Hematopoietic multipotent progenitor cell treated with erythropoietin and hydrocortisone succinate and interleukin-3 and kit ligand, for 8 days (in vitro differentiated cells): ENCODE results near the gene C10orf90.
"Not testable (repeated sequence)": the region's sequence is repeated elsewhere in the genome, so short reads cannot be mapped to it uniquely, and the experiment has no call there.

Experiments
- DNase-seq: peaks from one replicate; pipeline ENCODE4 v3.0.0-alpha.2; 2015

C10orf90 gene

DNA sequence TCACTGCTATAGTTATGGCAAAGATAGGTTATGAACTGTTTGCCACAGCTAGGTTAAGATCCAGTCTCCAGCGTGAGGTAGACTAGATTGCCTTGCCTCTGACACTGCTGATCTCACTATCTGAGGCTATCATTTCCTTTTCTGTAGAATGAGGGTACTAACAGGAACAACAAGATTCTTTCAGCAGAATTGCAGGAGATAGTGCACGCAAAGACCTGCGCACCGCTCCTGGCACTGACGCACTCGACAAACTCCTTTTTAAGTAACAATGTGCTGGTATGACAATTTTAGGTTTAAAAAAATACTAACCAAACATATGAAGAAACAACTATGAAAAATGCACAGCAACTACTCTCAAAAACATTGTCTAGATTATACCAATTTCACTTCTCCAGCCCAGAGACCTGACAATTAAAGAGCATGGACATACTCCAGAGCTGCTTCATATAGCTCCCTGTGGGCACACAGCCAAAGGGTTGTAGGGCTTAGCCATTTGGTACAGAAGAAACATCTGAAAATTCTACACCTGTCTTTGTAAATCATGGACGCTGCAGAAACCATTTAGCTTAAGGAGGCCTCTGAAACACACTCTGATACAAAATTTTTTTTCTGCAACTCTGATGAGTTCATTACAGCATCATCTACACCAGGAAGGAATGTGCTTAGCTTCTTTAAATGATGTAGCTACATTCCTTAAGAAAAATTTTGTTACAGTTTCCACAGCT, 290.0 kb downstream of the C10orf90 start:
- DNase-seq: no peak

- DNase-seq: not testable (repeated sequence)
These were observed 291.3 kb downstream of the C10orf90 start for GRCh38 chr10:126379166-126379565.

- DNase-seq: no peak
These were observed 293.5 kb downstream of the C10orf90 start for GRCh38 chr10:126376956-126377355.

DNA sequence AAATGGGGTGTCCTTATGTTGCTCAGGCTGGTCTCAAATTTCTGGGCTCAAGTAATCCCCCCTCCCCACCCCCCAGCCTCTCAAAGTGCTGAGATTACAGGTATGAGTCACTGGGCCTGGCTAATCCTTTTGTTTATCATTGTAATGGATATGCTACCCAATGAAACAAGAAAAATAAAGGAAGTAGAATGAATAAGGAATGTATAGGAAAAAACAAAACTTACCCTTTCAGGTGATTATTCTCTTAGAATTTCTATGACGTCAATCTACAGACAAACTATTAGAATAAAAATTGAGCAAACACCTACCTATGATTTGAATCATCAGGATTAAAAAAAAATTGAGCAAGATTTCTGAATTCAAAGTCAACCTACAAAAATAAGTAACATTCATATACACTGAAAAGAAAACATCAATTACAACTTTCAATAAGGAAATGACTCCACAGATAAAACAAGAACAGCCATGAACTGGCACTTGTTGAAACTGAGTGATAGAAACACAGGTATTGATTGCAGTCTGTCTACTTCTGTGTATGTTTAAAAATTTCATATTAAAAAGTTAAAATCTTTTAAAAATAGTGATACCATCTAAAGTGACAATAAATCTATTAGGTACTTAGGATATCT, 294.5 kb downstream of the C10orf90 start:
- no peak for DNase-seq

DNA sequence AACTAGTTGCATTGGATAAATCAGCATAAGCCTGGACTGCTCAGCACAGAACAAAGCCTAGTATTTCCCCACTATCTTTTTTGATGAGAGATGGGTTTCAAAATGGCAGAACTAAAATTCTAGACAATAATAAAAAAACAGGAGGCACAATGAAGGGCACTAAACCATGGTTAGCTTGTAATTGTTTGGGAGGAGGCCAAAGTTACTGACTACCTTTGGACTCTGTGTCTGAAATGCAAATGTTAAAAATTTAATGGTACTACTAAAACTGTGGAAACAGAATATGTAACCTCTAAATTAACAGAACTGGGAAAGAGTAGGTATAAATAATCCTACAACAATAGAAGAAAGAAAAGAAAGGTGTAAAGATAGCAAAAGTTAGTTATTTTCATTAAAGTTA, 295.2 kb downstream of the C10orf90 start:
- no peak for DNase-seq
